Keratinocyte (primary cell): ENCODE results near the gene NSF.

Experiments
- EZH2 ChIP-seq: IDR thresholded peaks from one replicate; pipeline ENCODE4 v1.6.1; 2012; ENCODE audit warnings: inconsistent platforms, mild to moderate bottlenecking, low read length, moderate library complexity
- TF ChIP-seq, protein P1 (sequence below), 3 experiments: IDR thresholded peaks in 1 of 3; conservative IDR thresholded peaks in 1 of 3; optimal IDR thresholded peaks in 1 of 3; 2 replicates in 2 of 3; 3 replicates in 1 of 3; pipeline versions ENCODE3 to v1.5.1; 2011; ENCODE audit warnings: low read length in 3 of 3, mild to moderate bottlenecking in 3 of 3, moderate library complexity in 2 of 3, control low read depth in 1 of 3, inconsistent platforms in 1 of 3; ENCODE audit not compliant: insufficient read depth in 2 of 3; ENCODE audit errors: extremely low read depth in 1 of 3

DNA sequence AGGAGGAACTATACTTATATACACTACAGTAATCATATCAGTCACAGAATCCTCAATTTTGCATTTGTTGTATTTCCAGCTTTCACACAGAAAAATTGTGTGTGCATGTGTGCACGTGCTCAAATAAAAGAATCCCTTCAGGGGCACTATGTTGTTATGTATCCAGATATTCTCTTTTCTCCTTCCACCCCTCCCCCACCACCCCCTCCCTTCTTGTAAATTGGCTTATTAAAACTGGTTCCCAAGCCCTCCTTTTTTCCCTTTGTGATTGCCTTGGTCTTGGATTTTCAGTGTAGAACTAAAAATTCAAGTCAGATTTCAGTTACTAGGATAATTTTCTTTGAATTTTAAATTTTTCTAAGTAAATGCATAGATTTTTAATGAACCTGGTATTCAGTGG is 141.7 kb downstream of the NSF start:
- TF ChIP-seq, protein P1, sequence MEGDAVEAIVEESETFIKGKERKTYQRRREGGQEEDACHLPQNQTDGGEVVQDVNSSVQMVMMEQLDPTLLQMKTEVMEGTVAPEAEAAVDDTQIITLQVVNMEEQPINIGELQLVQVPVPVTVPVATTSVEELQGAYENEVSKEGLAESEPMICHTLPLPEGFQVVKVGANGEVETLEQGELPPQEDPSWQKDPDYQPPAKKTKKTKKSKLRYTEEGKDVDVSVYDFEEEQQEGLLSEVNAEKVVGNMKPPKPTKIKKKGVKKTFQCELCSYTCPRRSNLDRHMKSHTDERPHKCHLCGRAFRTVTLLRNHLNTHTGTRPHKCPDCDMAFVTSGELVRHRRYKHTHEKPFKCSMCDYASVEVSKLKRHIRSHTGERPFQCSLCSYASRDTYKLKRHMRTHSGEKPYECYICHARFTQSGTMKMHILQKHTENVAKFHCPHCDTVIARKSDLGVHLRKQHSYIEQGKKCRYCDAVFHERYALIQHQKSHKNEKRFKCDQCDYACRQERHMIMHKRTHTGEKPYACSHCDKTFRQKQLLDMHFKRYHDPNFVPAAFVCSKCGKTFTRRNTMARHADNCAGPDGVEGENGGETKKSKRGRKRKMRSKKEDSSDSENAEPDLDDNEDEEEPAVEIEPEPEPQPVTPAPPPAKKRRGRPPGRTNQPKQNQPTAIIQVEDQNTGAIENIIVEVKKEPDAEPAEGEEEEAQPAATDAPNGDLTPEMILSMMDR (optimal IDR thresholded peaks at IDR 0.05 in 1 of 3, IDR thresholded peaks at IDR 0.05 in 1 of 3, conservative IDR thresholded peaks at IDR 0.05 in 1 of 3; ENCODE audit: extremely low read depth in 1 of 3, insufficient read depth in 2 of 3, low read length in 3 of 3), result no peak
- no peak for TF ChIP-seq EZH2
